GM19463 (cell line): ENCODE measurements around the gene ALDH1L1.
"Not testable (repeated sequence)": the region's sequence is repeated elsewhere in the genome, so short reads cannot be mapped to it uniquely, and the experiment has no call there.

Experiments
- ATAC-seq: cut with Tn5 transposase; IDR thresholded peaks from one replicate; pipeline ENCODE4 v1.9.1; 2021; ENCODE audit warnings: mild to moderate bottlenecking, moderate library complexity; ENCODE audit not compliant: unreplicated experiment

The ALDH1L1 gene

DNA sequence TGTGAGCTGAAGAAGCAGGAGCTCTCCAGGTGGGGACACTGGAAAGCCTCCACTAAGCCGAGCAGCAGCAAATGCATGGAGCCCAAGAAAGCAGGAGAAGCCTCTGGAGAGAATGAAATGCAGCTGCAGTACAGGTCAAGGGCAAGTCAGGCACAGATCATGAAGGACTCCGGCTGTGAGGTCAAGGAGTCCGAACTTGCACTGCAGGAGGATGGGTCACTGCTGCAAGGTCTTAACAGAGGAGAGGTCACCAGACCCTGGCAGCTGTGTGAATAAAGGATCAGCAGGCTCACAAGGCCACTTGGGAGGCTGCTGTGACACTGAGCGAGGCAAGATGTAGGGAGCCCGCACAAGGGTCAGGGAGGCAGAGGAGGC lies 71.7 kb downstream of the ALDH1L1 start:
- no peak for ATAC-seq

GRCh38 chr3:126107957-126108675 lies 72.3 kb downstream of the ALDH1L1 start:
- no peak for ATAC-seq

- ATAC-seq, result no peak
Measured at GRCh38 chr3:126107203-126107939, 73.0 kb downstream of the ALDH1L1 start.

DNA sequence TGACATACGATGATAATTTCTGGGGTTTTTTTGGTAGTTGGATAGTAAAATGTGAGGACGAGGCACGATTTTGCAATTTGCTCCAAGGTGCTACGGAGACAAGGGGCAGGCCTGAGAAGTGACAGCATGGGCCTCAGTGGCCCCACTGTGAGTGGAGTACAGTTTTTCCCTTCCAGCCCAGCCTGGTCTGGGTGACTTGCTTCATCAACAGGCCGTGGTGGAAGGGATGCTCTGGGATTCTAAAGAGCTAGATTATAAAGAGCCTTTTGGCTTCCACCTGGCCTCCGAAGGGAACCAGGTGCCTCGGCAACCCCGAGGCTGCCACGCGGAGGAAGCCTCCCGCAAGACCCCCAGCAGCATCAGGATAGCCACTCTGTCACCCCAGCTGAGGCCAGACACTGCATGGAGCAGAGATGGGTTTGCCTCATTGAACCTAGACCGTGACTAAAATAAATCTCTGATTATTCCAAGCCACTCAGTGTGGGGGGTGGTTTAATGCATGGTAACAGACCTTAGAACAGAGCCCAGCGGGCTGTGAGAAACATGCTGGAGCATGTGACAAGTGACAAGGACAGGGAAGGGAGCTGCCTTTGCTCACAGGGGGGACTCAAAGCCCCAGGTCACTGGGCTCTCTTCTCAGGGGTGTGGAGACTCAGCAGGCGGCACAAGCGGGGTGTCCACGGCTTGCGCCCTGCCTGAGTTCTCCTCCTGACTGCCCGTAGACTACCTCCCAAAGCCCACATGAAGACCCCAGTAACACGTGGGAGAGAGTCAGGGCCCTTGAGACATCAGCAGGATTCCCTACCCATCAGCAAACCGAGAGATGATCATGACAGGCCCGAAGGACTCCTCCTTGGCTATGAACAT lies 73.8 kb downstream of the ALDH1L1 start:
- no peak for ATAC-seq

DNA sequence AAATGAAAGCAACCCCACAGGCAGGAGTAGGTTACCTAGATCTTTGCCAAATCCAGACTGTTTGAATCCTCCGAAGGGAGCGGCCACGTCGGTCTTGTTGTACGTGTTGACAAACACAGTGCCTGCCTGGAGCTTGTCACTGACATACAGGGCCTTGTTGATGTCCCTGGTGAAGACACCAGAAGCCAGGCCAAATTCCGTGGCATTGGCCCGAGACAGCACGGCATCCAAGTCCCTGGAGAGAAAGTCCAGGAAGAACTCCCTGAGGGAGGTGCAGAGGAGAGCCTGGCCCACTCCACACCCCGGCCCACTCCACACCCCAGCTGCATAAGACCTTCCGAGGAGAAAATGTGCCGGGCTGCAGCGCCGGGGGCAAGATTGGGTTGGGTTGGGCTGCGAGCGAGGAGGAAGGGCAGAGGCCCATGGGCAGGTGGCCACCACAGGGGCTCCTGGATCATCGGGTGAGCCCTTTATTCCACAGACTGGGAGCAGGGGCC lies 74.6 kb downstream of the ALDH1L1 start:
- ATAC-seq, result no peak

GRCh38 chr3:126104742-126105605 lies 75.4 kb downstream of the ALDH1L1 start:
- ATAC-seq, result no peak

DNA sequence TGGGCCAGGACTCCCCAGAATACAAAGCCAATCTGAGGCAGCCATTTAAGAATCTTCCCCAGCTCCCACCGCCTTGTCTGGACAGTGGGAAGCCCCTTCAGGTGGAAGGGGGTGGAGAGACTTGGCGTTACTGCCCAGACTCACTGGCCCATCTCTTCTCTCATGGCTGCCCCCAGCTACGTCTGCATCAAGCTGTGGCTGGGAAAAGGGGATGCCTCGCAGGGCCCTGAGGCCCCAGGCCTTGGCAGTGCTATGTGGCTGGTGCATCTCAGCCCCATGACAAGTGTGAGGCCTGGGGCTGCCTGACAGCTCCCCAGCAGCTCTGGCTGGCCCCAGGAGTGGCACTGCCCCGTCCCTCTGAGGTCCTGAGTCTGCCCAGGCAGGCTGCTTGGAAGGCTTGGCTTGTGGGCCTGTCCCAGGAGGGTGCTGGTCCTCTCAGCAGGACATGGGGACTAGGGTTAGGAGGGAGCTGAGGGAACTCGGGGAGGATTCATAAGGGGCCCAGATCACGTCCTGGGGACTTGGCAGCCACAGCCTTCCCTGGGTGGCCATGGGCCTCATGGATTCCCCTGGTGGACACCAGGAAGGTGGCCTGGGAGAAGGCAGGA lies 76.3 kb downstream of the ALDH1L1 start:
- ATAC-seq, result no peak

DNA sequence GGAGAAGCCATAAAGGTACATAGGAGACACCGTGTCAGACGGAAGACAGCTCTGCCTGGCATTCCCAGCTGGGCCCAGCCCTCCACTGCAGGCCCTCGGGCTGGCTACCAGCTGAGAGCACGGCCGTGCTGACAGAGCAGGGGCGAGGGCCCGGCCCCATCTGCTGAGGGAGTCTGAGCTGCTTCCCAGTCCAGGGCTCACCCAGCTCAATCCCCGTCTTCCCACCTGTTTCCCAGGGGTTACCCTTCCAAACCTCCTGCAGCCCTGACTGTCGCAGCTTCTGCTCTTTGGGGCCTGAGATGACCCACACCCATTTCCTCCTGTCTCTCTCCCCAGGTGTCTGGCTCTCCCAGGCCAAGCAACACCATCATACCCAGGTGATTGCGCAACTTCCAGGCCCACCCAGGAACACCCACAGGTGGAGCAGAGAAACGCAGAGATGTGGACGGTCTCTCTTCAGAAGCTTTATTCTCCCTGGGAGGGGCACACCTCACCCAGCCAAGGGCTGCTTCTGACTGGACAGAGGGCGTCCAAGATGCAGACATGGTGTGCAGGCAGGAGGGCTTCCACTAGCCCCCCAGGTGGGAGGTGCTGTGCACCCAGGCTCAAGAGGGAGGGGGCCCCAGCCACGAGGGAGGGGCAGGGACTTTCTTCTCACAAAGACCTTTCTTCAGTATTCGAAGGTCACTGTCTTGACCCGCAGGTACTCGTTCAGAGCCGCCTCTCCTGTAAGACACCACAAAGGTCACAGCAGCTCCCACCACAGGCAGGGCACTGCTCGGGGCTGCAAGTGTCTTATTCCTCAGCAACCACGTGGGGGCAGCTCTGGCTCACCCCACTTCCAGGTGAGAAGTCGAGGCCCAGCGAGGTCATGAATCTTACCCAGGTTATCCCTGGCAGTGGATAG lies 77.0 kb downstream of the ALDH1L1 start:
- no peak for ATAC-seq

GRCh38 chr3:126102530-126102951 lies 77.8 kb downstream of the ALDH1L1 start:
- ATAC-seq, result no peak

GRCh38 chr3:126102011-126102410 lies 78.4 kb downstream of the ALDH1L1 start:
- no peak for ATAC-seq

DNA sequence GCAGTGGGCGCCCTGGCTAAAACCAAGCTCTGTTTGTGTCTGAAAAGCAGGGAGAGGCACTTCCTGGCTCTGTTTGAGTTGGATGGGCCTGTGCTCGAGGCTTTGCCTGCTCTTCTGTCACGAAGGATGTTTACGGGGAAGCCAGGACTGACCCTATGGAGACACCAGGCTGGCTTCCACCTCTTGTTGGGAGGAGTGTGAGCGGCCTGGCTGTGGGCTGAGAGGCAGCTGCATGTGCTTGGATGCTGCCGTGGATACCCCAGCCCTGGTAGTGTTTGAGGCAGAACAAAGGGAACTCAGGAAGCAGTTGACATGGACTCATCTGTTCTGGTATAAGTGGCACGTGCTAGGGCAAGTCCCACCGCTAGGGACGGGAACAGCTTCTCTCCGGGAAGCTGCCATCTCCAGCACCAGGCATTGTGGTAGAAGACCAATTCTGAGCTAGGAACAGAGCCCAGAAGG lies 78.8 kb downstream of the ALDH1L1 start:
- no peak for ATAC-seq

DNA sequence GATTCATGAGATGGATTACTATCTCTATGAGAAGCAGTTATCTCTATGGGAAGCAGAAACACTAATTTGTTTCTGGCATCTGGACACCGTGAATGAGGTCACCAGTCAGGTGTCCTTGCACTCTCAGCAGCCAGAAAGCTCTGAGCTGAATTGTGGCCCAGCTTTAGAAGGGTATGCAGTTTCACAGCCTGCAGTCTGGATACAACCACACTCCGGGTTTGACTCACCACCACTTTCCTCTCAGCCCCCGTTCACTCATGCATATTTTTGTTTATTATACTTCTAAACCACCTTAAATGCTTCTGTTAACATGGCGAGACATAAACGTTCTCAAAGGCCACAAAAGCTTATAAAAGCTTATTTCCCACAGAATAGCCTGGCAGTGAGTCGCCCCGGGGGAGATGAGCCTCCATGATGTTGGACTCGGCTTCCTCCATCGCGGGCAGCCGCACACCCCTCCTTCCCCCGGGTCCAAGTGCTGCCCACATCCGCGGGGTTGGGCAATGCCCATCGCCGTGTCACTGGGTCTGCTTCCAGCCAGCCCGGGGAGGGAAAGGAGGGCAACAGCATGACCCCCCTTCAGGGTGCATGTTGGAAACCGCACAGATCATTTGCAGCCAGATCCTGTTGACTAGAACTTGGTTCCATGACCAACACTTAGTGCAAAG lies 79.6 kb downstream of the ALDH1L1 start:
- no peak for ATAC-seq

DNA sequence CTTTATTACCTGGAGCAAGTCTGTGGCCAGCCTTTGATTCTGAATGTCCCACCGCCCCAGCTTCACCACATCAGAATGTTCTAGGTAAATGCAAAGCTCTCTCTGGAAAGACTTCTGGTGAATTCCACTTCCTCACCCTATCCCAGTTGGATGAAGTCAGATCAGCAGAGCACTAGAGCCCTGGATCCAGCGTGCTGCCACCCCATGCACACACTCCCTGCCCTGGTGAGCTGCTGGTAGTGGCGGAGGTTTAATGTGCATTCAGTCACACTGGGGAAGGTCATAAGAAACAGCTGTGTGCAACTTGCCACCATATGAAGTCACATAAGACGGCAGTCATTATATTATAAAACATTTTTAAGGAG lies 80.1 kb downstream of the ALDH1L1 start:
- ATAC-seq, result no peak

- no peak for ATAC-seq
Measured at GRCh38 chr3:126098391-126098858, 82.0 kb downstream of the ALDH1L1 start.

GRCh38 chr3:126097801-126098200 lies 82.6 kb downstream of the ALDH1L1 start:
- ATAC-seq, result no peak

DNA sequence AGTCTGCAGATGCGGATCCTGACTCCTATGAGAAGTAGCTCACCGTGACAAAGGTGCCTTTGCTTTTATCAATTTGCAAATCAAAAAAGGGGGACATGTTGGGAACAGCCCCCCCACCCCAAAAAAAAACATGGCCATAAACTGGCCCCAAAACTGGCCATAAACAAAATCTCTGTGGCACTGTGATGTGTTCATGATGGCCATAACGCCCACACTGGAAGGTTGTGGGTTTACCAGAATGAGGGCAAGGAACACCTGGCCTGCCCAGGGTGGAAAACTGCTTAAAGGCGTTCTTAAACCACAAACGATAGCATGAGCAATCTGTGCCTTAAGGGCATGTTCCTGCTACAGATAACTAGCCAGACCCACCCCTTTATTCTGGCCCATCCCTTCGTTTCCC lies 84.1 kb downstream of the ALDH1L1 start:
- not testable (repeated sequence) for ATAC-seq

- ATAC-seq, result not testable (repeated sequence)
Measured at GRCh38 chr3:126092128-126092527, 88.3 kb downstream of the ALDH1L1 start.

- no peak for ATAC-seq
Measured at GRCh38 chr3:126087552-126088175, 92.7 kb downstream of the ALDH1L1 start.
